Left lung (tissue), 10 donors: Measurements from ENCODE around the gene SLC7A9. TPM values are rescaled to one million over a fixed set of nuclear protein-coding genes. Genes with fewer than 3 reads are reported as not detected.
"Not testable (repeated sequence)": the region's sequence is repeated elsewhere in the genome, so short reads cannot be mapped to it uniquely, and the experiment has no call there.

Experiments
- ATAC-seq: fragments of 200-7000 bp; cut with Tn5 transposase; one replicate; pipeline ENCODE4 v1.9.1; 2020; ENCODE audit warnings: moderate library complexity
- DNase-seq, 4 donors: peaks; one replicate each; pipeline ENCODE4 v3.0.0-alpha.2; 2013 to 2020
- H3K27ac ChIP-seq, 2 donors: fragments of 200-600 bp; sonication (generic) in 1 of 2; one replicate each; pipeline versions ENCODE4 v1.5.0 to v1.8.0; 2020 to 2021
- H3K27me3 ChIP-seq, 2 donors: fragments of 200-600 bp; sonication (generic) in 1 of 2; one replicate each; pipeline versions ENCODE4 v1.5.0 to v1.8.0; 2020 to 2021
- H3K36me3 ChIP-seq, 2 donors: fragments of 200-600 bp; sonication (generic) in 1 of 2; one replicate each; pipeline versions ENCODE4 v1.5.0 to v1.8.0; 2020 to 2021
- H3K4me1 ChIP-seq, 2 donors: fragments of 200-600 bp; one replicate each; pipeline ENCODE4 v1.8.0; 2021
- H3K4me3 ChIP-seq, 2 donors: fragments of 200-600 bp; sonication (generic) in 1 of 2; one replicate each; pipeline versions ENCODE4 v1.5.0 to v1.8.0; 2020 to 2021; ENCODE audit warnings: mild to moderate bottlenecking in 1 of 2
- H3K9me3 ChIP-seq, 2 donors: fragments of 200-600 bp; sonication (generic) in 1 of 2; one replicate each; pipeline versions ENCODE4 v1.5.0 to v1.8.0; 2020 to 2021
- CTCF ChIP-seq, 2 donors: fragments of 200-600 bp; sonication (generic) in 1 of 2; IDR thresholded peaks; one replicate each; pipeline versions ENCODE4 v1.5.0 to v1.8.0; 2021; ENCODE audit warnings: antibody characterized with exemption in 2 of 2
- intact Hi-C, 2 donors: fragments of 100-400 bp; cut with DNase I; formaldehyde crosslinking; loops; one replicate each; pipeline versions ENCODE4 v1.11.2 to v1.14.2; 2022
- polyA plus RNA-seq, 6 donors: library from polyadenylated mRNA; unstranded; fragments of 120-200 nt; gene quantifications; one replicate each; pipeline ENCODE4 v1.2.1, GENCODE V29; 2013; ENCODE audit not compliant: insufficient read length in 6 of 6
- total RNA-seq, 2 donors: library from RNA; stranded (reverse); fragmentation: NEBNext Ultra II Directional; extraction: Animal tissue kit (Norgen Biotek cat#: 25700); gene quantifications; one replicate each; pipeline ENCODE4 v1.2.1, GENCODE V29; 2021
- donor health status: DM: no; HTN: yes; CAD: no.
- donor health status: DM: no; HTN: no; CAD: no.

Gene SLC7A9
- total and polyA plus RNA-seq, 8 donors, result 0.35 to 1.4 (median 0.99) TPM; not detected in 1

DNA sequence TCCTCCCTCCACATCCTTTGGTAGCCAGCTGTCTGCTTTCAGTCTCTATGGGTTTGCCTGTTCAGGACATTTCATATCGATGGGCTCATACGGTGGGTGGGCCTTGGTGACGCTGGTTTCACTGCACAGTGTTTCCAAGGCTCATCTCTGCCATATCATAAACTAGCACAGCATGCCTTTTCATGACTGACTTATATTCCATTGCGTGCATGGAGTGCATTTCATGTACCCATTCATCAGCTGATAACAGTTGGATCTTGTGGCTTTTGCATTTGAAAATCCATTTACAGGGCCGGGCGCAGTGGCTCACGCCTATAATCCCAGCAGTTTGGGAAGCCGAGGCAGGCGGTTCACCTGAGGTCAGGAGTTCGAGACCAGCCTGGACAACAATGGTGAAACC lies 80.1 kb downstream of the SLC7A9 start:
- intact Hi-C loops, result no loop called here
- ATAC-seq (no peak), DNase-seq (no peak)
- no peak for TF ChIP-seq CTCF (IDR thresholded peaks at IDR 0.05)
- H3K36me3 ChIP-seq, result no peaks in the 10 kb centered on the region
- no peaks in the 10 kb centered on the region for H3K4me1 ChIP-seq
- H3K4me3 ChIP-seq, result no peak overlapping the region
- no peaks in the 10 kb centered on the region for H3K27me3 ChIP-seq
- H3K27ac ChIP-seq, result no peak overlapping the region
- no peaks in the 10 kb centered on the region for H3K9me3 ChIP-seq

DNA sequence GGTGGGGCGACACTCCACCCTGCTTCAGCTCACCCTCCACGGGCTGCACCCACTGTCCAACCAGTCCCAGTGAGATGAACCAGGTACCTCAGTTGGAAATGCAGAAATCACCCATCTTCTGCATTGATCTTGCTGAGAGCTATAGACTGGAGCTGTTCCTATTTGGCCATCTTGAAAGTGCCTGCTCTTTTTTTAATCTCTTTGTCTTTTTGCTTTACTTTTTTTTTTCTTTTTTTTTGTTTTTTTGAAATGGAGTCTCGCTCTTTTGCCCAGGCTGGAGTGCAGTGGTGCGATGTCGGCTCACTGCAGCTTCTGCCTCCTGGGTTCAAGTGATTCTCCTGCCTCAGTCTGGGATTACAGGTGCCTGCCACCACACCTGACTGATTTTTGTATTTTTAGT lies 81.7 kb downstream of the SLC7A9 start:
- DNase-seq, H3K4me3 ChIP-seq, H3K27ac ChIP-seq, H3K27me3 ChIP-seq, H3K4me1 ChIP-seq, intact Hi-C loops, ATAC-seq, H3K36me3 ChIP-seq, H3K9me3 ChIP-seq: not testable (repeated sequence)

- H3K4me1 ChIP-seq, H3K27me3 ChIP-seq, H3K36me3 ChIP-seq, intact Hi-C loops, H3K27ac ChIP-seq, DNase-seq, H3K4me3 ChIP-seq, H3K9me3 ChIP-seq, ATAC-seq: not testable (repeated sequence)
Measured at GRCh38 chr19:32787161-32787813, 82.3 kb downstream of the SLC7A9 start.

DNA sequence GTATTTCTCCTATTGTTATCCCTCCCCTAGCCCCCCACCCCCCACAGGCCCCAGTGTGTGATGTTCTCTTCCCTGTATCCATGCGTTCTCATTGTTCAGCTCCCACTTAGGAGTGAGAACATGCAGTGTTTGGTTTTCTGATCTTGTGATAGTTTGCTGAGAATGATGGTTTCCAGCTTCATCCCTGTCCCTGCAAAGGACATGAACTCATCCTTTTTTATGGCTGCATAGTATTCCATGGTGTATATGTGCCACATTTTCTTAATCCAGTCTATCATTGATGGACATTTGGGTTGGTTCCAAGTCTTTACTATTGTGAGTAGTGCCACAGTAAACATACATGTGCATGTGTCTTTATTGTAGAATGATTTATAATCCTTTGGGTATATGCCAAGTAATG lies 87.5 kb downstream of the SLC7A9 start:
- H3K9me3 ChIP-seq, result peaks cover 0 to 11% of the 10 kb centered on the region in 2 donors
- DNase-seq, H3K4me1 ChIP-seq, ATAC-seq, H3K4me3 ChIP-seq, H3K27ac ChIP-seq, intact Hi-C loops, H3K36me3 ChIP-seq, H3K27me3 ChIP-seq: not testable (repeated sequence)

GRCh38 chr19:32781280-32781679 lies 88.3 kb downstream of the SLC7A9 start:
- no peak overlapping the region for H3K4me3 ChIP-seq
- H3K27me3 ChIP-seq, result no peaks in the 10 kb centered on the region
- no peak for TF ChIP-seq CTCF (IDR thresholded peaks at IDR 0.05)
- H3K36me3 ChIP-seq, result no peaks in the 10 kb centered on the region
- intact Hi-C loops, result no loop called here
- ATAC-seq (no peak), DNase-seq (no peak)
- H3K4me1 ChIP-seq, result no peaks in the 10 kb centered on the region
- no peak overlapping the region for H3K27ac ChIP-seq
- peaks cover 0 to 11% of the 10 kb centered on the region in 2 donors for H3K9me3 ChIP-seq

Other genes starting within 250 kb of the SLC7A9 start
- gene ANKRD27, start 194.6 kb downstream of the SLC7A9 start, total RNA-seq, result 10 to 100 TPM; 28.9 to 35.7 TPM
- gene ANKRD27, start 194.6 kb downstream of the SLC7A9 start, polyA plus RNA-seq, result 10 to 100 TPM; 19.7 to 22.7 (median 22.0) TPM
- under 1 TPM; 0.55 to 0.68 TPM for gene RGS9BP, start 193.9 kb downstream of the SLC7A9 start, total RNA-seq
- gene RGS9BP, start 193.9 kb downstream of the SLC7A9 start, polyA plus RNA-seq, result under 1 TPM in 3 of 6 donors, not detected in 3; 0.06 to 0.08 (median 0.07) TPM
- 10 to 100 TPM; 15.9 to 16.6 TPM for gene NUDT19, start 177.9 kb downstream of the SLC7A9 start, total RNA-seq
- 10 to 100 TPM in 4 of 6 donors, 1 to 10 TPM in 2; 9.5 to 11.5 (median 10.7) TPM for gene NUDT19, start 177.9 kb downstream of the SLC7A9 start, polyA plus RNA-seq
- under 1 TPM; 0.20 to 0.34 TPM for gene TDRD12, start 150.0 kb downstream of the SLC7A9 start, total RNA-seq
- gene TDRD12, start 150.0 kb downstream of the SLC7A9 start, polyA plus RNA-seq, result 1 to 10 TPM in 1 of 6 donors, under 1 TPM in 5; 0.26 to 1.2 (median 0.67) TPM
- 10 to 100 TPM; 19.1 to 22.4 TPM for gene CEP89, start 102.2 kb upstream of the SLC7A9 start, total RNA-seq
- 10 to 100 TPM; 30.8 to 37.9 (median 33.0) TPM for gene CEP89, start 102.2 kb upstream of the SLC7A9 start, polyA plus RNA-seq
- 1 to 10 TPM; 2.7 to 4.8 TPM for gene FAAP24, start 102.5 kb upstream of the SLC7A9 start, total RNA-seq
- 1 to 10 TPM; 2.7 to 4.5 (median 3.7) TPM for gene FAAP24, start 102.5 kb upstream of the SLC7A9 start, polyA plus RNA-seq
- 1 to 10 TPM; 8.9 to 9.6 TPM for gene RHPN2, start 195.1 kb upstream of the SLC7A9 start, total RNA-seq
- gene RHPN2, start 195.1 kb upstream of the SLC7A9 start, polyA plus RNA-seq, result 10 to 100 TPM in 2 of 6 donors, 1 to 10 TPM in 4; 5.3 to 10.1 (median 7.8) TPM
- 1 to 10 TPM; 5.4 to 7.0 TPM for gene GPATCH1, start 211.4 kb upstream of the SLC7A9 start, total RNA-seq
- 10 to 100 TPM; 14.0 to 19.9 (median 16.5) TPM for gene GPATCH1, start 211.4 kb upstream of the SLC7A9 start, polyA plus RNA-seq